HG02763 (cell line): ENCODE data around the gene NCR1.
"Not testable (repeated sequence)": the region's sequence is repeated elsewhere in the genome, so short reads cannot be mapped to it uniquely, and the experiment has no call there.

Source experiments
- ATAC-seq: cut with Tn5 transposase; IDR thresholded peaks from one replicate; pipeline ENCODE4 v1.9.1; 2021; ENCODE audit warnings: mild to moderate bottlenecking, moderate library complexity; ENCODE audit not compliant: unreplicated experiment

Gene NCR1

GRCh38 chr19:54906819-54907218 lies 871 bp downstream of the NCR1 start:
- ATAC-seq: no peak

GRCh38 chr19:54907899-54908298 lies 2.0 kb downstream of the NCR1 start:
- ATAC-seq: not testable (repeated sequence)

GRCh38 chr19:54916822-54917221 lies 10.9 kb downstream of the NCR1 start:
- no peak for ATAC-seq

GRCh38 chr19:54918499-54918898 lies 12.6 kb downstream of the NCR1 start:
- no peak for ATAC-seq

- ATAC-seq: not testable (repeated sequence)
Observed at GRCh38 chr19:54919646-54920563, 14.0 kb downstream of the NCR1 start.

- ATAC-seq: no peak
Observed at GRCh38 chr19:54921082-54921481, 15.1 kb downstream of the NCR1 start.

GRCh38 chr19:54923276-54923675 lies 17.3 kb downstream of the NCR1 start:
- no peak for ATAC-seq

GRCh38 chr19:54928299-54928698 lies 22.4 kb downstream of the NCR1 start:
- ATAC-seq: no peak

- no peak for ATAC-seq
Observed at GRCh38 chr19:54937926-54938325, 32.0 kb downstream of the NCR1 start.

GRCh38 chr19:54938906-54939305 lies 33.0 kb downstream of the NCR1 start:
- no peak for ATAC-seq

GRCh38 chr19:54939538-54939937 lies 33.6 kb downstream of the NCR1 start:
- ATAC-seq: not testable (repeated sequence)

- ATAC-seq: not testable (repeated sequence)
Observed at GRCh38 chr19:54943772-54944361, 37.9 kb downstream of the NCR1 start.

- no peak for ATAC-seq
Observed at GRCh38 chr19:54947381-54947780, 41.4 kb downstream of the NCR1 start, which contains the start of gene NLRP7. TSS of gene NLRP7 (minus strand) at chr19:54947530.

GRCh38 chr19:54949412-54949811 lies 43.5 kb downstream of the NCR1 start:
- no peak for ATAC-seq

- ATAC-seq: not testable (repeated sequence)
Observed at GRCh38 chr19:54950580-54950979, 44.6 kb downstream of the NCR1 start.

- ATAC-seq: no peak
Observed at GRCh38 chr19:54952591-54953344, 46.8 kb downstream of the NCR1 start.

- not testable (repeated sequence) for ATAC-seq
Observed at GRCh38 chr19:54953345-54953713, 47.4 kb downstream of the NCR1 start.

- no peak for ATAC-seq
Observed at GRCh38 chr19:54955376-54955775, 49.4 kb downstream of the NCR1 start.

- ATAC-seq: no peak
Observed at GRCh38 chr19:54959840-54960239, 53.9 kb downstream of the NCR1 start.
